DOHH2 (cell line): ENCODE data around the gene DDIT4L.

Experiments used
- EZH2phosphoT487 ChIP-seq: fragments of 200-600 bp; sonication (generic); IDR thresholded peaks from 2 replicates; pipeline ENCODE4 v1.6.1; 2017; ENCODE audit warnings: borderline replicate concordance, mild to moderate bottlenecking, antibody characterized with exemption, low read length, moderate library complexity, mixed read lengths
- TF ChIP-seq, protein P1 (sequence below): fragments of 200-600 bp; sonication (generic); IDR thresholded peaks from one replicate; pipeline ENCODE4 v1.5.1; 2014; ENCODE audit warnings: antibody characterized with exemption, mild to moderate bottlenecking, low read depth, low read length; ENCODE audit not compliant: poor library complexity, severe bottlenecking

GRCh38 chr4:100169491-100170485 is 20.5 kb downstream of the DDIT4L start:
- TF ChIP-seq EZH2phosphoT487, result no peak
- TF ChIP-seq, protein P1, sequence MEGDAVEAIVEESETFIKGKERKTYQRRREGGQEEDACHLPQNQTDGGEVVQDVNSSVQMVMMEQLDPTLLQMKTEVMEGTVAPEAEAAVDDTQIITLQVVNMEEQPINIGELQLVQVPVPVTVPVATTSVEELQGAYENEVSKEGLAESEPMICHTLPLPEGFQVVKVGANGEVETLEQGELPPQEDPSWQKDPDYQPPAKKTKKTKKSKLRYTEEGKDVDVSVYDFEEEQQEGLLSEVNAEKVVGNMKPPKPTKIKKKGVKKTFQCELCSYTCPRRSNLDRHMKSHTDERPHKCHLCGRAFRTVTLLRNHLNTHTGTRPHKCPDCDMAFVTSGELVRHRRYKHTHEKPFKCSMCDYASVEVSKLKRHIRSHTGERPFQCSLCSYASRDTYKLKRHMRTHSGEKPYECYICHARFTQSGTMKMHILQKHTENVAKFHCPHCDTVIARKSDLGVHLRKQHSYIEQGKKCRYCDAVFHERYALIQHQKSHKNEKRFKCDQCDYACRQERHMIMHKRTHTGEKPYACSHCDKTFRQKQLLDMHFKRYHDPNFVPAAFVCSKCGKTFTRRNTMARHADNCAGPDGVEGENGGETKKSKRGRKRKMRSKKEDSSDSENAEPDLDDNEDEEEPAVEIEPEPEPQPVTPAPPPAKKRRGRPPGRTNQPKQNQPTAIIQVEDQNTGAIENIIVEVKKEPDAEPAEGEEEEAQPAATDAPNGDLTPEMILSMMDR, result no peak
